Hippocampal formation (tissue), 2 donors: Measurements from ENCODE around the gene XPO1.

Experiments used
- DNase-seq, 2 donors: peaks; one replicate each; lab custom pipeline; 2025; lab: John Stamatoyannopoulos, UW

The XPO1 gene

GRCh38 chr2:61434314-61434713 is 103.8 kb downstream of the XPO1 start:
- DNase-seq: no peak

GRCh38 chr2:61433606-61434005 is 104.5 kb downstream of the XPO1 start:
- no peak for DNase-seq

- DNase-seq: no peak
Measured at GRCh38 chr2:61432990-61433389, 105.2 kb downstream of the XPO1 start.

- no peak for DNase-seq
Measured at GRCh38 chr2:61431345-61431744, 106.8 kb downstream of the XPO1 start.
